ENCODE results near the gene SART3. TPM values are rescaled to one million over a fixed set of nuclear protein-coding genes. Genes with fewer than 3 reads are reported as not detected.

Gene SART3
- total RNA-seq, 1 donor from 2014 or later, result 74.5 TPM

- TF ChIP-seq CTCF (IDR thresholded peaks at IDR 0.05; ENCODE audit: unreplicated experiment), result no peak
- DNase-seq (ENCODE audit: low spot score, unreplicated experiment), result no peak
- Mint-ChIP-seq H3K27me3 (no peaks in the 10 kb centered on the region), H3K4me1 (ENCODE audit: low read depth) (peaks cover 23% of the 10 kb centered on the region), H3K9me3 (ENCODE audit: low read depth) (no peaks in the 10 kb centered on the region), H3K4me3 (ENCODE audit: low read depth) (peak overlapping the region; percentile 100), H3K27ac (peak overlapping the region; percentile 94), H3K36me3 (ENCODE audit: insufficient read depth) (peaks cover 9% of the 10 kb centered on the region)
Observed at GRCh38 chr12:108563804-108564151, 2.8 kb upstream of the SART3 start.

- H3K36me3 Mint-ChIP-seq (ENCODE audit: insufficient read depth), result peaks cover 6% of the 10 kb centered on the region
- DNase-seq (ENCODE audit: low spot score, unreplicated experiment), result peak; percentile 44
Observed at GRCh38 chr12:108563136-108563803, 2.3 kb upstream of the SART3 start.

GRCh38 chr12:108562348-108563135, 1.6 kb upstream of the SART3 start, which contains the start of gene ISCU:
Gene ISCU (plus strand): TSS chr12:108562596. CDS start chr12:108562623, 27 bp downstream.
- peaks cover 6% of the 10 kb centered on the region for H3K36me3 Mint-ChIP-seq (ENCODE audit: insufficient read depth)
- no peak for TF ChIP-seq CTCF (IDR thresholded peaks at IDR 0.05; ENCODE audit: unreplicated experiment)
- peak; percentile 99 for DNase-seq (ENCODE audit: low spot score, unreplicated experiment)
- peak within 1 kb of the TSS; percentile 100 for H3K4me3 Mint-ChIP-seq (ENCODE audit: low read depth)
- peaks cover 23% of the 10 kb centered on the region for H3K4me1 Mint-ChIP-seq (ENCODE audit: low read depth)
- peak within 1 kb of the TSS; percentile 100 for H3K27ac Mint-ChIP-seq
- no peaks in the 10 kb centered on the region for H3K9me3 Mint-ChIP-seq (ENCODE audit: low read depth)
- H3K27me3 Mint-ChIP-seq, result no peaks in the 10 kb centered on the region

More at GRCh38 chr12:108563136-108563803, 2.3 kb upstream of the SART3 start:
- H3K9me3 Mint-ChIP-seq (ENCODE audit: low read depth), result no peaks in the 10 kb centered on the region
- peak; percentile 77 for TF ChIP-seq CTCF (IDR thresholded peaks at IDR 0.05; ENCODE audit: unreplicated experiment)
- H3K4me1 Mint-ChIP-seq (ENCODE audit: low read depth), result peaks cover 23% of the 10 kb centered on the region
- peak overlapping the region; percentile 100 for H3K4me3 Mint-ChIP-seq (ENCODE audit: low read depth)
- no peaks in the 10 kb centered on the region for H3K27me3 Mint-ChIP-seq
- peak overlapping the region; percentile 94 for H3K27ac Mint-ChIP-seq

GRCh38 chr12:108561852-108562347, 927 bp upstream of the SART3 start:
- Mint-ChIP-seq H3K4me3 (ENCODE audit: low read depth) (peak overlapping the region; percentile 100), H3K27me3 (no peaks in the 10 kb centered on the region), H3K4me1 (ENCODE audit: low read depth) (peaks cover 23% of the 10 kb centered on the region), H3K27ac (peak overlapping the region; percentile 100), H3K36me3 (ENCODE audit: insufficient read depth) (peaks cover 2% of the 10 kb centered on the region), H3K9me3 (ENCODE audit: low read depth) (no peaks in the 10 kb centered on the region)
- TF ChIP-seq CTCF (IDR thresholded peaks at IDR 0.05; ENCODE audit: unreplicated experiment), result no peak
- no peak for DNase-seq (ENCODE audit: low spot score, unreplicated experiment)

GRCh38 chr12:108560321-108560721, 652 bp downstream of the SART3 start:
- no peak for DNase-seq (ENCODE audit: low spot score, unreplicated experiment)
- H3K9me3 Mint-ChIP-seq (ENCODE audit: low read depth), result no peaks in the 10 kb centered on the region
- TF ChIP-seq CTCF (IDR thresholded peaks at IDR 0.05; ENCODE audit: unreplicated experiment), result no peak
- no peaks in the 10 kb centered on the region for H3K36me3 Mint-ChIP-seq (ENCODE audit: insufficient read depth)
- H3K27me3 Mint-ChIP-seq, result no peaks in the 10 kb centered on the region
- H3K4me3 Mint-ChIP-seq (ENCODE audit: low read depth), result peak overlapping the region; percentile 100
- peaks cover 24% of the 10 kb centered on the region for H3K4me1 Mint-ChIP-seq (ENCODE audit: low read depth)
- peak overlapping the region; percentile 100 for H3K27ac Mint-ChIP-seq

Measured in progenitor cell of endocrine pancreas (in vitro differentiated cells).